ENCODE measurements around the gene HK2.
"Not testable (repeated sequence)": the region's sequence is repeated elsewhere in the genome, so short reads cannot be mapped to it uniquely, and the experiment has no call there.

HK2 gene

DNA sequence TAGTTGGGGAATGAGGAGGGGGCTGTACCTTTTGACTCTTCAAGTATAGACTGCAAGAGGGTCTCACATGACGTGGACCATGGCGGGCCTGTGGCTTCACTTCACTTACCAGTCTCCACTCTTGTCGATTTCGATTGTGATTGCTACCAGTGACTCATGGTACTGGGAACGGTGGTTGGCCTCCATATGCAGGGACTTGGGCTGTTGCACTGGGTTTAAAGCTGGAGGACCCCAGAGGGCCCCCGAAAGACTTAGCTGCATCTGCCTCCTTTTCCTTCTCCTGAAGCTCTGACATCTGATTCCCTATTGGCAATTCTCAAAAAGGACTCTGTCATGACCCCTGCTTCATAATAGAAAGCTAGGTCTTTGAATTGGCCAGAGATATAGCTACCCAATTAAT, 43.4 kb downstream of the HK2 start:
- DNase-seq (ENCODE audit: low read depth): no peak

DNA sequence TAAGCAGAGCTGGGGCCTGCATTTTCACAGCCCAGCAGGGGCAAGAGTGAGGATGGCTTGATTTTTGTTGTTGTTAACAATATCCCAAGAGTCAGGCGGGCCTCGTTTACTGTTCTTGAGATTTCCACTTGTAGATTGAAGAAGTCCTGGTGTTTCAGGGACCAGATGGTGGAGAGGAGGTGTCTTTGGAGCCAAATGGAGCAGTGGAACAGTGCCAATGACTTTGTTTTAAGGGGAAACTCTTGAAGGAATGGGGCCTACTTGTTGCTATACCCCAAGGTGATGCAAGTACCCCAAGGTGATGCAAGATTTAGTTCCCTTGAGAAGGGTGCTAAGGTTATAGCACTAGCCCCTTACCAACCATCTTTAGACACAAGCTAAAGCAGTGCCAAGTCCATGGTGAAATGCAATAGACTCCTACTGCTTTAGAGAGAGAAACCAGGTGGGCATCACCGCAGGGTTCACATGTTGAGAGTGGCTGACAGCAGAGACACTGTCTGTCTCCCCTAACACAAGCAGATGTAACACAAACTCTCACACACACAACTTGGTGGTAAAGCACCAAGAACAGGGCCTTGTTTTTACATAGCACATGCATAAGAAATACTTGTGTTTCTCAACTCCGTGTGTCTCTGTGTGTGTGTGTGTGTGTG, 44.0 kb downstream of the HK2 start:
- DNase-seq (ENCODE audit: low read depth): no peak

DNA sequence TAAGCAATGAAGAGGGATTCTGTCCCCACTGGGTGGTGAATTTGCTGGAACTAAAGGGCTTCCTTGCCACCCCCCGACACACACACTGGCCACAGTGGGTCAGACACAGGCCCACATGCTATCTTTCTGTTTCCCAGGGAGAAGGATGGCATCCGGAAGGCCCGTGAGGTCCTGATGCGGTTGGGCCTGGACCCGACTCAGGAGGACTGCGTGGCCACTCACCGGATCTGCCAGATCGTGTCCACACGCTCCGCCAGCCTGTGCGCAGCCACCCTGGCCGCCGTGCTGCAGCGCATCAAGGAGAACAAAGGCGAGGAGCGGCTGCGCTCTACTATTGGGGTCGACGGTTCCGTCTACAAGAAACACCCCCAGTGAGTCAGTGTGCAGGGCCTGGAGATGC, 44.6 kb downstream of the HK2 start:
- DNase-seq (ENCODE audit: low read depth): no peak

DNA sequence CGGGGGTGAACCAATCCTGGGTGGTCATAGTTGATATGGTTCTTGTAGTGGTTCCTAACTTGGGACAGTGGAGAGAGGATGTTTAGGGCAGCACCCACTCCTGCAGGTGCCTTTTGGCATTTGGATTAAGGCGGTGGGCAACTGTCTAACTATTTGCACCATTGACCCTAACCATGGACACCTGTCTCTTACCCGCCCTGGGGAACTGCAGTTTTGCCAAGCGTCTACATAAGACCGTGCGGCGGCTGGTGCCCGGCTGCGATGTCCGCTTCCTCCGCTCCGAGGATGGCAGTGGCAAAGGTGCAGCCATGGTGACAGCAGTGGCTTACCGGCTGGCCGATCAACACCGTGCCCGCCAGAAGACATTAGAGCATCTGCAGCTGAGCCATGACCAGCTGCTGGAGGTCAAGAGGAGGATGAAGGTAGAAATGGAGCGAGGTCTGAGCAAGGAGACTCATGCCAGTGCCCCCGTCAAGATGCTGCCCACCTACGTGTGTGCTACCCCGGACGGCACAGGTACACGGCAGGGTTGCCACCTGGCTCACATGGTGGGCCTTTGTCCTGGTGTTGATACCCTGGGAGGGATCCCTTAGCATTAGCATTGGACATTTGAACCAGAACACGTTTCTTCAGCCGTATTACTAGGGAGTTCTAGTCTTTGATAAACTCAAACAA, 46.3 kb downstream of the HK2 start:
- no peak for DNase-seq (ENCODE audit: low read depth)

DNA sequence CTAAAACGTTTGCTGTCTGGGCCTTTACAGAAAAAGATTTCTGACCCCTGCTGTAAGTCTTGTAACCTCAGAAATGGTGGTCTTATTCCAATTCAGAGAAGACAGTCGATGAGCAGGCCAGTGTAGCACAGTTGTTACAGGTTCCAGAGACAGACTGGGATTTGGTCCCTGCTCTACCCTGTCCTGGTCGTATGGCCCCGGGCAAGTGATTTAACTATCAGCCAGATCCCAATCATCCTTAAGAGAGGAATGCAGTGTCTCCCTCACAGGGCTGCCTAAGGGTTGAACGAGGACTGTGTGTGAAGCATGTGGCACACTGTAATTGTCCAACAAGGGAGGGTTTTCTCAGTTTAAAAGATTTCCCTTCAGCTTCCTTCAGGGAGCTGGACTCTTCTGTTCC, 47.2 kb downstream of the HK2 start:
- no peak for DNase-seq (ENCODE audit: low read depth)

DNA sequence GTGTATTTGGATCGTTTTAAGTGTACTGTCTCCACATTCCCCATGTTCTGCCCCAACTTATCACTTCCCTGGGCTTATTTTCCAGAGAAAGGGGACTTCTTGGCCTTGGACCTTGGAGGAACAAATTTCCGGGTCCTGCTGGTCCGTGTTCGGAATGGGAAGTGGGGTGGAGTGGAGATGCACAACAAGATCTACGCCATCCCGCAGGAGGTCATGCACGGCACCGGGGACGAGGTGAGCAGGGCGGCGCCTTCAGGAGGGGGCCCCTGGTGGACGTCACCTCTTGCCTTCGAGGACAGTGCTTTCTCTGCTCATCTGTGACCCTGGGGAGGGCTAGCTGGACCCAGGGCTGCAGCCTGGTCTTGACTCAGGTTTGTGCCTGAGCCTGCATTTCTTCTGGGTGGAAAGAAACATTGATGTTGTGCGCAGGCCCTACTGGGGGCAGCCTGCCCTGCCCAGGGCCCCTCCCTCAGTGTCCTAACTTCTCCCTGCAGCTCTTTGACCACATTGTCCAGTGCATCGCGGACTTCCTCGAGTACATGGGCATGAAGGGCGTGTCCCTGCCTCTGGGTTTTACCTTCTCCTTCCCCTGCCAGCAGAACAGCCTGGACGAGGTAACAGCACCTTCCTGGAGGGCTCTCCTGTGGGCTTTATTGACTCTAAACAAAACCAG, 47.8 kb downstream of the HK2 start:
- no peak for DNase-seq (ENCODE audit: low read depth)

DNA sequence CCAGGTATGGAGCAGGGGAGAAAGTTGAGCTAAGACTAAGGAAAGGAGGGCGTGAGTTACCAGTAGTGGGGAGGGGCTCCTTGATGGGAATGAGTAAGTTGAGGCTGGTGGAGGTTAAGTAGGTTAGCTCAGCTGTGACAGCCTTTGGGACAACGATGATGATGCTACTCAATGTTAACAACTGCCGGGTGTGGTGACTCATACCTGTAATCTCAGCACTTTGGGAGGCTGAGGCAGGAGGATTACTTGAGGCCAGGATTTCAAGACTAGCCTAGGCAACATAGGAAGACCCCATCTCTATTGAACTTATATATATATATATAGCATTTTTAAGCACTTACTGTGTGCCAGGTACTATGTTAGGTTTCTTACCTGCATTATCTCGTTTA, 48.4 kb downstream of the HK2 start:
- DNase-seq (ENCODE audit: low read depth): no peak

DNA sequence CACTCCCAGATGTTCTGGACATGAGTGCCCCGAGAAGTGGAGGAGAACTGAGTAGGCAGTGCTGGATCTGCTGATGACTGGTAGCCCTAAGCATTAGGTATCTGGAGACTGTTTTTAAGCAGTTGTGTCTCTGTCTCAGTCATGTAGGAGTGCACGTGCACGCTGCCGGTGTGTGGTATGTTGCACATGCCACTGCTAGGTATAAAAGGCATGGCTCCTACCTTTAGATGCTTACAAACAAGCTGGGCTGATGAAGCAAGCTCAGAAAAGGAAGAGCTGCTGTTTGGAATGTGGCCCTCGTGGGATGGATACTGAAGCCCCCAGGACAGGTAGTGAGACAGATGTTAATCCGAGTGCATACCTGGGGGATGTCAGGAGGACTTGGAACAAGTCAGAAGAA, 49.1 kb downstream of the HK2 start:
- no peak for DNase-seq (ENCODE audit: low read depth)

DNA sequence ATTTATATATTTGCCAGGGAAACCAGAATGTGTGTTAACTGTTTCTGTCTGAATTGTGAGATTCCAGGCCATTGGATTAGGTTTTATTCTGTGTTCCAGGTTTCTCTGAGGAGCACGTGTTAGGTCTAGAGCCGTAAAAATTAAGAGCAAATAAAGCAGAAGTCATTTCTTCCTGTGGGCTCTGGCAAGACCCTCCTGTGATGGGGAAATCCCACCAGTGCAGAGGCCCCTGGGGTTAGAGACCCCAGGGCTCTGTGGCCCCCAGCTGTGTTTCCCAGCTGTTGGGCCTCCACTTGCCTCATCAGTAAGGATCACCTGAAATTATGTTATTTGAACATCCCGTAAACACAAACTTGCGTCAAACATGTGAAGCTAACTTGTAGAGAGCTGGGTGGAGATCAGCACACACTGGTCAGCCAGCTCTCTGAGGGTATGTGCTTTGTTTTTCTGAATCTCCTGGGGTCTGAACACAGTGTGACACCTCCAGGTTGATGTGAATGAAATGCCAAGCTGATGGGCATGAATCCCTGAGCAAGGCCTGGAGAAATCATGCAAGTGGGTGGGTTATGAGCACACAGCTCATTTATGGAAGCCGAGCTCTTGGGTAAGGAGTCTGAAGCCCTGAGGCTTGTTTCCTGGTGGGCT, 50.3 kb downstream of the HK2 start:
- no peak for DNase-seq (ENCODE audit: low read depth)

DNA sequence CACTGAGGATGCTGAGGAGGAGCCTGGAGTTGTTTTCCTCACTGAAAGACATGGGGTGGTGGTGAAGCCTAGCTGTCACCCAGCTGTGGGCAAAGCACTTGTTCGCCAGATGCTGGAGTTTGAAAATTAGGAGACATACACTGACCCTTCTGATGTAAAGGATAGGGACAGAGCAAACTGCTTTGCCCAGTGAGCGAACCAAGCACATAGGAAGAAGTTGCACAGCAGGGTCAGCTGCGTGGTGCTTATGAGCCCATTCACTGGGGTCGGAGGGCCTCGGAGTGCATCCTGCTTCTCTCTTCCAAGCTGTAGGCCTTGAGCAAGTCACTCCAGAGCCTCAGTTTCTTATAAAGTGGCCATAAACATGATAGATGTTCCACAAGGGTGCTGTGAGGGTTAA, 50.9 kb downstream of the HK2 start:
- DNase-seq (ENCODE audit: low read depth): no peak

DNA sequence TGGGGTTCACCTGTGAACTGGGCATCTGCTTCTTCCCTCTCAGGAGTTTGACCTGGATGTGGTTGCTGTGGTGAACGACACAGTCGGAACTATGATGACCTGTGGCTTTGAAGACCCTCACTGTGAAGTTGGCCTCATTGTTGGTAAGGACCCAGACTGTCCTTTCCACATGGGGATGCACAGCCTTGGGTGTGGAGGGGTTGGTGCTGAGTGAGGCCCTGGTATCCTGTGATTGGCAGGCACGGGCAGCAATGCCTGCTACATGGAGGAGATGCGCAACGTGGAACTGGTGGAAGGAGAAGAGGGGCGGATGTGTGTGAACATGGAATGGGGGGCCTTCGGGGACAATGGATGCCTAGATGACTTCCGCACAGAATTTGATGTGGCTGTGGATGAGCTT, 52.3 kb downstream of the HK2 start:
- no peak for DNase-seq (ENCODE audit: low read depth)

DNA sequence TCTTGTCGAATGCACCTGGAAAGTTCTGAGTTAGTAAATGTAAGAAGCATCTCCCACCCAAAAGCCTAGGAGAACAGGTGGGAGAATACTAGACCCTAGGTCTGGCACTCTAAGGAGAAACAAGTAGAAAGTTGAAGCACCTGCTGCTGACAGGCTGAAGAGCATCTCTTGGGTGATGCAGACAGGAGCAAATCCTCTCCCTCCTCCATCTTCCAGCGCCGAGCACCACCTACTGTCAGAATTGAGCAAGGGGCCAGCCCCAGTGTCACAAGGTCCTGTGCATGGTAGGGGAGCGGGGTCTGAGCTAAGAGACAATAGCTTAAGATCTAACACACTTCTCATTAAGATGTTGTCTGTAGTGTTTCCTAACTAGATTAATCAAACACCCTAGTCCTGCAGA, 52.9 kb downstream of the HK2 start:
- no peak for DNase-seq (ENCODE audit: low read depth)

DNA sequence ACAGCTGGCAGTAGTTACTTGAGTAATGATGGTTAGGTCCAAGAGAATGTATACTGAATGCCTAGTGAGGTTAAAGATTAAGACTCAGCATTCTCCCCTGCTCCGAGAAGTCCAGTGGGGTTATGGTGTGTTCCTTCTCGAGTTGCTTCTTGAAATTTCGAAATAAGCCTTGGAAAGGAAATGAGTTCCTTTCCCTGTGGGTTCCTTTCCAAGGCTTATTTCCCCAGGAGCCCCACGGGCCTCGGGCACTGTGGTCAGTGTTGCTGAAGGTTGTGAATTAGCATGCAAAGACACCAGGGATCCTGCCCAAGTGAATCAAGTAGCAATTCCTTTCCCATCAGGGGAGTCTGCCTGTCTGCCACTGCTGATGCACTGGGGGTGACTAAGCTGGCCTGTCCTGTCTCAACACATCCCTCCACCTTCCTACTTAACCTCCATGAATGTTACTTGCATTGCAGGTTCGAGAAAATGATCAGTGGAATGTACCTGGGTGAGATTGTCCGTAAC, 53.6 kb downstream of the HK2 start:
- DNase-seq (ENCODE audit: low read depth): no peak

DNA sequence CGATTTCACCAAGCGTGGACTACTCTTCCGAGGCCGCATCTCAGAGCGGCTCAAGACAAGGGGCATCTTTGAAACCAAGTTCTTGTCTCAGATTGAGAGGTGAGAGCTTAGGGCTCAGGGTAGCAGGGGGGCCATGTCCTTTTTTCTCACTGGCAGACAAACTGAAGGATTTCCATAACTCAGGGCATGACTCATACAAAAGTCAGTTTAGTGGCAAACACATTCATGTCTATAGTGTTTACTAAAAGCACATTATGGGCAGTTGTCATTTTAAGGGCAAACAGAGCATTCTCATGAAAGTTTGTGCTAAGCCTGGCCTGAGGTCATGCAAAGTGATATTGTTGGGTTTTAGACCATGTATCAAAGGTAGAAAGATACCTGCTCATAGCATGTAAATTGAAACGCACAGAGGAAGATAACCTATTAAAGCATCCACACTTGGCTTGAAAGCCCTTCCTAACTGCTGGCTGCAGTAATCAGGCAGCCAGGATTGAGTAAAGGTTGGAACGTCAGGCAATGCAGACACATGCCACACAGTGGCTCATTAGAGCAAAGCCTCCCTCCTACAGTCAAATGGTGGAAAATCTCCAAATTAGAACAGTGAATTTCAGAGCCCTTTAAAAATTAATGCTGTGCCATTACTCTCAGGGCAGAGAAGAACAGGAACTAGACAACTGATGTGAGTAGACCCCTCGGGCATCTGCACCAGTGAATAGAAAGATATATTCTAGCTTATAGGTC, 54.2 kb downstream of the HK2 start:
- DNase-seq (ENCODE audit: low read depth): peak; percentile 41

DNA sequence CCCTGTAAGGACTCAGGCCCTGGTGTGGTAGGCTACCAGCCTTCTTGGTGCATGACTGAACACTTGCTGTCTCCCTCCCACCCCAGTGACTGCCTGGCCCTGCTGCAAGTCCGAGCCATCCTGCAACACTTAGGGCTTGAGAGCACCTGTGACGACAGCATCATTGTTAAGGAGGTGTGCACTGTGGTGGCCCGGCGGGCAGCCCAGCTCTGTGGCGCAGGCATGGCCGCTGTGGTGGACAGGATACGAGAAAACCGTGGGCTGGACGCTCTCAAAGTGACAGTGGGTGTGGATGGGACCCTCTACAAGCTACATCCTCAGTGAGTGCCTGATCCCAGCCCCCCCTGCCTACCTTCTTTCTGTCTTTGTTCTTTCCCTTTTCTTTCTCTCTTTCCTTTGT, 55.2 kb downstream of the HK2 start:
- no peak for DNase-seq (ENCODE audit: low read depth)

DNA sequence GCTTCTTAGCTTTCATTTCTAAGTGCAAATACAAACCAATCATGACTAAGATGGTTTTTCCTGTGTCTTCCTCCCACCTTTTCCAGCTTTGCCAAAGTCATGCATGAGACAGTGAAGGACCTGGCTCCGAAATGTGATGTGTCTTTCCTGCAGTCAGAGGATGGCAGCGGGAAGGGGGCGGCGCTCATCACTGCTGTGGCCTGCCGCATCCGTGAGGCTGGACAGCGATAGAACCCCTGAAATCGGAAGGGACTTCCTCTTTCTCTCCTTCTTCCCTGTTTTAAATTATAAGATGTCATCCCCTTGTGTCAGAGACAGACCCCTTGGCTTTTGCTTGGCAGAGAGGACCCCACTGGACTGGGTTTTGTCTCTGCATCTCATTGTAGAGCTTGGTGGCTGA, 56.8 kb downstream of the HK2 start:
- DNase-seq (ENCODE audit: low read depth): no peak

DNA sequence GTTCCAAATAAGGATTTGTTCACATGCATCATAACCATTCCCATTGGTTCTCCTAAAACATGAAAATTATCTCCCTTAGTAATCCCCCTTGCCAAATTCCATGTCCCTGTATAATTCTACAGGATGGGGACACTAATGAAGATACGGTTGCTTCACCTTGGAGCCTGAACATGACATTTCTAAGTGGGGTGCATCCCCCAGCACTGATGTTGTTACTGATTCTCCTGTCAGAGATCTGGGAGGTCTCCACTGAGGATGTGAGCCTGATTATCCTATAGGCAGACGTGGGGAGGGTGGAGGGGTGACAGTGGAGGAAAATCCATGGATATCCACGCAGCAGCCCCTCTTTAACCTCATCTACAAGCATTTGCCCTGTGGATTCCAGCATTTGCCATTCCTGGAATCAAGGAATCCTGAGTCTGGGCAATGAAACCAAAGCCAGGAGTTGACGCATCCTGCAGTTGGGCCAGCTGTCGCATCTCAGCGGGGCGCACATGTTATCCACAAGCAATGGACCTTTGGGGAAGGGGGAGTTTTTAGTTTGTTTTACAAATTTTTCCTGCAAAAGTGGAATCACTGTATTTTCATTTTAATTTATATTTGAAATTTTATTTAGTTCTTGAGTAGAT, 57.3 kb downstream of the HK2 start:
- DNase-seq (ENCODE audit: low read depth): no peak

DNA sequence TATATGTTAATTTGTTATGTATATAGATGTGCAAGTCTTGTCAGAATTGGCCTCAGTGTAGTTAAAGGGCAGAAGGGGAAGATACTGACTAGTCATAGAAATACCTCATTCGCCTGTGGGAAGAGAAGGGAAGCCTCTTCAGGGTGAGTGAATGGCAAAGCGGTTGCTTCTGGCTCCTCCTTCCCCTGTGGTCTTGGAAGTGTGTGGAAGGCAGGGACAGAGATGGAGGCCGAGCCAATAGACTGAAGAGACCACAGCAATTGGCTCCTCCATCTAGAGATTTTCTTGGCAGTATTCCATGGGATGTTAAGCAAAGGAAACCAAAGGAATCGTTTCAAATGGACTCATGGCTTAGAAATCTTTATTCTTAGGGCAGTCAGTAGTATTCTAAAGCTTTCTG, 57.9 kb downstream of the HK2 start:
- not testable (repeated sequence) for DNase-seq (ENCODE audit: low read depth)

DNA sequence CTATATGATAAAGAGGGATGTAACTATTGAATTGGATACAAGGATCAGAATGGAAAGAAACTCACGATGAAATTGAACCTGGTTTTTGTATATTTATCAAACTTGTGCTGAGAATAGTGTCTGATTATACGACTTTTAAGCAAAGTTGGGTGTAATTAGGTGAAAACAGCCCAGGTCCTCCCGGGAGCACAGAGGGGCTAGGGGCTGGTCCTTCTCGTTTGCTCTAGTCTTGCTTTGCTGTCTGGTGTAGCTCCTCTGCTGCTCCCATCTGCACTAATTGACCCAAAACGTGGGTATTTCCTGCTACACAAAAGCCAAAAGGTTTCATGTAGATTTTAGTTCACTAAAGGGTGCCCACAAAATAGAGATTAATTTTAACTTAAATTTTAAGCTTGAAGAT, 58.7 kb downstream of the HK2 start:
- DNase-seq (ENCODE audit: low read depth): no peak

DNA sequence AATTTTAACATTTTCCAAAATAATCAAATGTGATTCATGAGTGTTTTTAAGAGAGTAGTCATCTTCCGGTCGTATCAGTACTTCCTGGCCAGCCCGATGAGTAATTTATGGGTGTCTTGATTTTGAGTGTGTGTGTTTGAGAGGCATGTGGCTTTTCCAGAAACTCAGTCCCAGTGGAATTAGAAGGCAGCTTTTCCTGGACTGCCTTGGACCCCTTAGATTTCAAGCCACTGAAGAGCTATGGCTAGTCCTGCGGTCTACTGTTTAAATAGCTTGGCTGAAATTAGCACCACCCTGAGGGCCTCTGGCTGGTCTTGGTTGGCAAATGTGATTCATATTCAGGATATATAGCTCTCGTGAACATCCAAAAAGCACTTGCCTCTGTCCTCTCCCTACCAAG, 59.4 kb downstream of the HK2 start:
- DNase-seq (ENCODE audit: low read depth): peak; percentile 73

DNA sequence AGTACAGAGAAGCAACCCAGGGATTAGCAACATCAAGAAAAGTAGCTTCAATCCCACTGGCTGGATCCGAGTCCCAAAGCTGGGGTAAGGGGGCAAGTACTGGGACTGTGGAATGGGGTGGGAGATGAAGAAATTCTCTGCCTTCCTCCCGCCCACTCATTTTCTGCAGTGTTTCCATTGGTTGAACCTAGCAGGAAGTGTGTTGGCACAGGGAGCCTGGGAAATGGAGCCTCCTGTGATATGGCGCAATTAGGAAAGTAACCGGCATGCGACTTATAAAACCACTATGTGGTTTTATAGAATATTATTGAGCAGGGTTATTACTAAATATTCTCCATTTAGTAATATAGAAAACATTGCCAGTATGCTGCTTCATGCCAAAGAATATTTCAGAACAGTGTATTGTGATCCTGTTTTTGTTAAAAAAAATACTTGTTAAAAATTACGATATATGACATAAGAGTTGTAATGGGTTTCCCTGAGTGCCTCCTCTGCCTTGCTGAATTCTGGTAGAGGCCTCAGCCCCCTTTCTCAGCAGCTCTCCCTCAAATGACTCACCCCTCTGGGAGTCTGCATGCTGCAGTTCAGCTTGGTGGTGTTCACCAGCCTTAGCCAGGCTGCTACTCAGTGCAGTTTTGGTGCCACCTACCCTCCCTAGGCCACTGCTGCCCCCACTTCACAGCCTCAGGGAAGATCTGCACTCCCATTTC, 60.5 kb downstream of the HK2 start:
- peak; percentile 38 for DNase-seq (ENCODE audit: low read depth)
